AG04449 (cell line): ENCODE results near the gene KSR2.

Experiments
- CTCF ChIA-PET: fragments of 350-600 bp; formaldehyde crosslinking; extraction: SDS; loops from one replicate; lab custom pipeline; 2021; ENCODE audit warnings: antibody characterized with exemption; lab: Yijun Ruan, JAX
- POLR2A ChIA-PET: fragments of 400-600, 350-600 bp; formaldehyde crosslinking; extraction: SDS; loops from one replicate; lab custom pipeline; 2020; ENCODE audit warnings: antibody characterized with exemption, inconsistent platforms; lab: Yijun Ruan, JAX
- DNase-seq: peaks from one replicate; pipeline ENCODE4 v3.0.0-alpha.2; 2010; ENCODE audit warnings: low read depth, low spot score
- H3K4me3 ChIP-seq: 2 replicates; pipeline ENCODE4 v1.5.1; 2011; ENCODE audit warnings: low read depth, mild to moderate bottlenecking, control low read depth, low read length
- CTCF ChIP-seq: IDR thresholded peaks from one replicate; pipeline ENCODE4 v1.5.1; 2011; ENCODE audit warnings: mild to moderate bottlenecking, moderate library complexity, low read length, control low read depth, inconsistent platforms; ENCODE audit not compliant: insufficient read depth; ENCODE audit errors: missing control alignments

Gene KSR2

GRCh38 chr12:117832459-117833457, 136.0 kb downstream of the KSR2 start:
- no peak overlapping the region for H3K4me3 ChIP-seq
- DNase-seq, result no peak
- ChIA-PET POLR2A (interaction anchor here (0.5 to 0.9 kb wide), 3 partner anchors 24 to 633 kb away, joined by 3 to 6 read pairs (median 4); no protein-coding TSS in a partner anchor), CTCF (interaction anchor here (0.5 to 14.6 kb wide), 9 partner anchors 17 to 620 kb away, joined by 3 to 392 read pairs (median 13); no protein-coding TSS in a partner anchor)
- no peak for TF ChIP-seq CTCF

GRCh38 chr12:117830471-117830870, 138.3 kb downstream of the KSR2 start:
- no peak for DNase-seq
- CTCF ChIA-PET, result interaction anchor here (0.8 to 14.6 kb wide), 9 partner anchors 9 to 618 kb away, joined by 3 to 392 read pairs (median 4); no protein-coding TSS in a partner anchor
- no peak overlapping the region for H3K4me3 ChIP-seq
- no peak for TF ChIP-seq CTCF
- POLR2A ChIA-PET, result interaction anchor here (1.2 kb wide), 1 partner anchor 144 kb away, joined by 4 read pairs; no protein-coding TSS in a partner anchor

GRCh38 chr12:117829108-117829507, 139.7 kb downstream of the KSR2 start:
- POLR2A ChIA-PET, result no interaction called here
- H3K4me3 ChIP-seq, result no peak overlapping the region
- CTCF ChIA-PET, result interaction anchor here (1.1 to 2.3 kb wide), 3 partner anchors 8 to 462 kb away, joined by 3 to 5 read pairs (median 4); no protein-coding TSS in a partner anchor
- no peak for TF ChIP-seq CTCF
- DNase-seq, result no peak

GRCh38 chr12:117827660-117828059, 141.1 kb downstream of the KSR2 start:
- H3K4me3 ChIP-seq, result no peak overlapping the region
- TF ChIP-seq CTCF, result no peak
- no peak for DNase-seq
- ChIA-PET CTCF (interaction anchor here (1.0 to 1.8 kb wide), 3 partner anchors 11 to 239 kb away, joined by 3 to 4 read pairs (median 3); no protein-coding TSS in a partner anchor), POLR2A (no interaction called here)

GRCh38 chr12:117825827-117826226, 143.0 kb downstream of the KSR2 start:
- no peak for TF ChIP-seq CTCF
- no peak for DNase-seq
- CTCF ChIA-PET, result interaction anchor here (1.3 kb wide), 1 partner anchor 24 kb away, joined by 4 read pairs; no protein-coding TSS in a partner anchor
- no peak overlapping the region for H3K4me3 ChIP-seq
- POLR2A ChIA-PET, result no interaction called here
